ENCODE data around the gene CACNG1.

- TF ChIP-seq EZH2phosphoT487 (IDR thresholded peaks at IDR 0.05; ENCODE audit: borderline replicate concordance, low read depth, low read length) = no peak
- no peak for TF ChIP-seq CTCF (conservative IDR thresholded peaks at IDR 0.05; ENCODE audit: low read length)
Measured at GRCh38 chr17:67071595-67071994, 27.2 kb downstream of the CACNG1 start.

Data from OCI-LY7 (cell line).